Measurements from ENCODE around the gene KLHL18.
A peak's percentile ranks its signal among the peaks of the same experiment; 100 is the strongest.

KLHL18 gene

DNA sequence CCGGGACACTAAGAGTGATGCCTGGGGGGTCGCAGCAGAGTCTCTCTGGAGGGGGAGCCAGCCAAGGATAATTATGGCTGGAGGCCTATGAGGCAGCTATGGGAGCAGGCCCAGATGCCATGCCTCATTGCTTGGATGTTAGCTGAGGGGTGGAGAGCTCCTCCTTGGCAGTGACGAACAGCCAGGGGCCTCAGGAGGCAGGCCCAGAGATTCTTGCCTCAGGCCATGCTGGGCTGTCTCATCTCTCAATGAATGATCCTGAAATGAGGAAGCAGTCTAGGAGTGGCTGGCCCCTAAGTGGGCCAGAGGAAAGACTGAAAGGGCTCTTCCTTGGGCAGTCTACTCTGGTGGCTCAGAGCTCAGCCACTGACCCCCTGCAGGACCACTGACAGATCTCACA, 21.4 kb upstream of the KLHL18 start:
- DNase-seq = no peak
- no peak for TF ChIP-seq POLR2A (IDR thresholded peaks at IDR 0.05; ENCODE audit: low read length)
- TF ChIP-seq GATA1 (IDR thresholded peaks at IDR 0.05; ENCODE audit: low read depth, low read length) = no peak

DNA sequence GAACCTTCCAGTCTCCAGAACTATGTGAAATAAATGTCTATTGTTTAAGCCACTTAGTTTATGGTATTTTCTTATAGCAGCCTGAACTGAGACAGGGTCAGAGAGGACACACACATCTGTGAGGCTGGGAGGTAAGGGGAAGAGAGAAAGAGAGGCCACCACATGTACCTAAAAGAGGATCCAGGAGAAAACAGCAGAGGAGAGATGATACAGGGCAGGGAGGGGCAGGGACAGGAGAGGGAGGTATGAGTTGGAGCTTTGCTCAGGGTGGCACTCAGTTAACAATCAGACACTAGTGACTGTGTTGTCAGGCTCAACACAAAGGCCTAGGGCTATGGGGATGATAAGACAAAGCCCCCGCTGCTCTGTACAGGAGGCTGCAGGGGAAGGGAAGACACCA, 17.7 kb upstream of the KLHL18 start:
- TF ChIP-seq GATA1 (IDR thresholded peaks at IDR 0.05; ENCODE audit: low read depth, low read length) = no peak
- no peak for TF ChIP-seq POLR2A (IDR thresholded peaks at IDR 0.05; ENCODE audit: low read length)
- no peak for DNase-seq

DNA sequence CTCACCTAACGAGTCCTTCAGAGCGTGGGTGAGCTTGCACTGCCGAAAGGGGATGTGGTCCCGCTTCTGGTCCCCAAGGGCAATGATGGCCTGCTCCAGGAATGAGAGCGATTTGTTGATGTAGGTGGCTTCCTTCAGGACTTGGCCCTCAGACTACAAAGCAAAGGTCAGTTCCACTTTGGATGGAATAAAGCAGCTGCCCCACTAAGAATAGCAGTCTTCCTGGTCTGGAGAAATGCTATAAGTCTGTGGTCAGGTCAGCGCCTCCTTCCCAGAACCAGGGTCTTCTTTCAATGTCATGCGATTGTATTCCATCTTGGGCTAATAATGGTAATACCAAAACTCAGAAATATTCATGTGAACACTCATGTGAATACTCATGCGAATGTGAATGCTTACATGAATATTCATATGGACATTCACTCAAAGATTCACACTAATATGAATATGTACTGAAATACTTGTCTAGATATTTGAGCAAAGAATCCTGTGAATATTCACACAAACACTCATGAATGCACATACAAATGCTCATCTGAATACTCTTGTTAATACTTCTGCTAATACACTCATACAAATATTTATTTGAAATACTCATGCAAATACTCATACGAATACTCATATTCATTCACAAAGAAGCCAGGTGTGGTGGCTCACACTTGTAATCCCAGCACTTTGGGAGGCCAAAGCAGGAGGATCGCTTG, 16.9 kb upstream of the KLHL18 start:
- no peak for TF ChIP-seq POLR2A (IDR thresholded peaks at IDR 0.05; ENCODE audit: low read length)
- no peak for TF ChIP-seq GATA1 (IDR thresholded peaks at IDR 0.05; ENCODE audit: low read depth, low read length)

DNA sequence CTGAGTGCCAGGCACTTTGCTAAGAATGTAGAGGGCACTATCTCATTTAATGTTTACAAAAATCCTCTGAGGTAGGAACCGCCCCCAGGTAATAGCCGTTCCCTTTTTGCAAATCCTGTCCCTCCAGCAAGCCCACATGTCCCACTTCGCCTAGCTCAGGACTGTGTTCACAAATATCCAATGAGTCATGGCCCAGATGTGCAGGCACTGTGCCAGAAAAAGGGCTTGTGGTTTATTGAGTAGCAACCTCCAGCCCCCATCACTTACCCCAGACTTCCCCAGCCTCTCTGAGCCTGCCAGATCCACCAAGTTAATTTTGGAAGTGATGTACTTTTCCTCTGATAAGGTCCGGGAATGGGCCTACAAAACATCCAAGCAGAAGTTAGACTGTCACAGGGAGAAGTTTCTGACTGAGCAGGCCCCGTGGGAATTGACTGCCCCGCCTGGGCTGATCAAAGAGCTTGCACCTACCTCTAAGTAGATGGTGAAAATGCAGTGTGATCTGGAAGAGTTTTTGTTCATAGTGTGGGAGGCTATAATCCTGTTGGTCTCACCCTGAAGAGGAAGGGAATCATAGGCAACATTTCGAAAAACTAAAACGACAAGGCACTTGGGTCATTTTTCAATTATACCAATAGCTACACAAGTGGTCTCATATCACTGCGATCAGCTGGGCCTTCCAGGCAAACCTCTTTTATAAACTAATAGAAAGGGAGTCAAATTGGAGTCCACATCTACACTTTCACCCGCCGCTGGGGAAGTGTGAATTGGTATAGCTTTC, 15.8 kb upstream of the KLHL18 start:
- TF ChIP-seq POLR2A (IDR thresholded peaks at IDR 0.05; ENCODE audit: low read length) (no peak), GATA1 (IDR thresholded peaks at IDR 0.05; ENCODE audit: low read depth, low read length) (no peak)
- peak; percentile 76 to 77 for DNase-seq

More for the DNA sequence above, 16.9 kb upstream of the KLHL18 start:
- no peak for DNase-seq

DNA sequence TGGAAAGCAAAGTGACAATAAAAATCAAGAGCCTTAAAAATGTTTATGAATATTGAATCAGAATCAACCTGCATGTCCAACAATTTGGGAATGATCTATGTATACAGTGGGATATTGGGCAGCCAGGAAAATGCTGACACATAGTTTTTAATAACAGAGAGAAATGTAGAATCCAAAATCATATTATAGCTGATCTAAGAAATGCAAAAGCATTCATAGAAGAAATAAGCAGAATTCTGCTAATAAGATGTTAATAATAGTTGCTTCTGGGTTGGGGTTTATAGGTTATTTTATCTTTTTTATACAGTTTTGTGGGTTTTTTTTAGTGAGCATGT, 15.3 kb upstream of the KLHL18 start:
- DNase-seq = no peak
- TF ChIP-seq POLR2A (IDR thresholded peaks at IDR 0.05; ENCODE audit: low read length) (no peak), GATA1 (IDR thresholded peaks at IDR 0.05; ENCODE audit: low read depth, low read length) (no peak)

DNA sequence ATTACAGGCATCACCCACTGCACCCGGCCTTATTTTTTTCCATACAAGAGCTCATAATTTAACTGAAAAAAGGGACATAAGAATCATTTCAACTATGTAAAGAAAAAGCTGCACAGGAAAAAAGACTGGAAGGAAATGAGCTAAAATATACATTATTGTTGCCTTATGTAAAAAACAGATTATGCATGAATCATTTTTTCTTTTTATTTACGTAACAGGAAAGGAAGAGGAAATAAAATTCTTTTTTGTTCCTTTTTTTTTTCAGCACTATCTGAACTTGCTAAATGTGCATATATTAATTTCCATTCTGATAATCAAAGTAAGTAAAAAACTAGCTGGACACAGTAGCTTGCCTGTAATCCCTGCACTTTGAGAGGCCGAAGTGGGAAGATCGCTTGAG, 12.2 kb upstream of the KLHL18 start:
- DNase-seq = no peak
- TF ChIP-seq GATA1 (IDR thresholded peaks at IDR 0.05; ENCODE audit: low read depth, low read length) (no peak), POLR2A (IDR thresholded peaks at IDR 0.05; ENCODE audit: low read length) (no peak)

DNA sequence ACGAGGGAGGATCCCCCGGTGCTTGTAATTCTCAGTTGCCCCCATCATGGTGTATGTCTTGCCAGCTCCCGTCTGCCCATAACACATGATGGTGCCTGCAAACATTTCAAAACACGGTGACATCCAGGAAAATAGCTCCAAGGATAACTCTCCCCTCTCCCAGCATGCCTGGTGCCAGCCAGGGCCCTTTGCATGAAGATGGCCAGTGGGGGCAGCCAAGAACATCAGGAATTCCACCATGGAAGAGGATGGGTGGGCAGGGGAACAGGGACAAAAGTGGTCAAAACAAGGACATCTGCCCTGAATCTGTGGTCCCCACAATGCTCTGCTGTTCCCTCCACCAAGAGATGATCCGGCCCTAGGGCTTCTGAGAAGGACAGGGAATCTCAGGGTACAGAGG, 9.2 kb upstream of the KLHL18 start:
- no peak for TF ChIP-seq GATA1 (IDR thresholded peaks at IDR 0.05; ENCODE audit: low read depth, low read length)
- TF ChIP-seq POLR2A (IDR thresholded peaks at IDR 0.05; ENCODE audit: low read length) = no peak
- no peak for DNase-seq

DNA sequence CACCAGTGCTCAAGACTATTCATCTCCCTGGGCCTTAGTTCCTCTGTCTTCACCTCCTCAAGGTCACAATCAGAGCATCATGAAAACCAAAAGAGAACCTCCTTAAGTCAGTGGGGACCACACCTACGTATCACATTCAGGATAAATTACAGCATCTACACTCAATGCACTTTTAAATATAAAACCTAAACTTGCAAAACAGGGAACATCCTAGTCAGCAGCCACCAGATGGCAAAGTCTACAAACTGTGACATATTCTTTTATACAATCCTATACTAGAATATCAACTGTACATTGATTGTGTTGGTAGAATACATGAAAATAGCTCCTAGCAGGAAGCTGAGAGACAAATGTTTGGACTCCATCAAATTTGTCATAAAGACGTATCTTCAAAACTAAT, 8.1 kb upstream of the KLHL18 start:
- TF ChIP-seq GATA1 (IDR thresholded peaks at IDR 0.05; ENCODE audit: low read depth, low read length) (no peak), POLR2A (IDR thresholded peaks at IDR 0.05; ENCODE audit: low read length) (no peak)
- no peak for DNase-seq

DNA sequence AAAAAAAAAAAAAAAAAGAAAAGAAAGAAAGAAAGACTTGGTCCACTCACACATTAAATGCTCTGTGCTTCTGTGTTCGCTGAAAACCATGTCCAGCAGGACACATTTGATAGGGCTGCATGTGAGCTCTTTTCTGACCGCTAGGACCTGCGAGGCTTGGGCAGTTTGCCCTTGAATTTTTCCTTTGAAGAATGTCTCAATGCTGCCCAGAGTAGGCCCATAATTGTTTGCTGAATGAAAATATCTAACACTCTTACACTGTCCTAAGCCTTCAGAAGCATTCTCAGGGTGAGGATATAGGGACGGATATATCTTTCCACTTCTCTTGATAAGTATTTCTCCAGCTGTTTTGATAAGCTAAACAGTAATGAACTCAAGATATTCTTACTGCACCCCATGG, 6.2 kb upstream of the KLHL18 start:
- TF ChIP-seq POLR2A (IDR thresholded peaks at IDR 0.05; ENCODE audit: low read length) (no peak), GATA1 (IDR thresholded peaks at IDR 0.05; ENCODE audit: low read depth, low read length) (no peak)
- no peak for DNase-seq

DNA sequence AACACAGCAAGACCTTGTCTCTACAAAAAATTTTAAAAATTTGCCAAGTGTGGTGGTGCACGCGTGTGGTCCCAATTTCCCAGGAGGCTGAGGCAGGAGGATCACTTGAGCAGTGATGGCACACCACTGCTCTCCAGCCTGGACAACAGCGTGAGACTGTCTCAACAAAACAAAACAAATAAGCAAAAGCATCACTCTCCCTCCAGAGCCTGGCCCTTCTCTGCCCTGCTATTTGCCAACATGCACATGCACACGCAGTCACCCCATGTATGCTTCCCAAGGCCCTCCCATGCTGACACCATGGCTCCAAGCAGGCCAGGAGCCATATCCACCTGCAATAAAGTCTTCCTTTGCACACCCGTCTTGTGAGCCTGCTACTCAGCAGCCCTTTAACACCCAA, 2.2 kb upstream of the KLHL18 start:
- no peak for DNase-seq
- TF ChIP-seq GATA1 (IDR thresholded peaks at IDR 0.05; ENCODE audit: low read depth, low read length) (no peak), POLR2A (IDR thresholded peaks at IDR 0.05; ENCODE audit: low read length) (no peak)

DNA sequence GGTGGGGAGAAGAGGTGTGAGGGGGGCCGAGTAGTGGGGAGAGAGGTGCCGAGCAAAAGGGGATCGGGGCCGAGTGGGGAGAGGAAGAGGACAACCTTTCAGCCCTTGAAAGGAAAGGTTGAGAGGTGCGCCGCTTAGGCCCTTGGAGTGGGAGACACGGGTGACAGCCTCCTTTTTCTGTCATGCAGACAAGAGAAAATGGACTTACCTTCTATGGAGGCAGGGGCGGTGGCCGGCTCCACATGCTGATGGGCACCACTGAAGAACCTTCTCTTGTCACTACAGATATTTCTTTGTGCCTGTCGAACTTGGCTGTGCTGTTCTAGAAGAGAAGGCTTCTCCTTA, 421 bp downstream of the KLHL18 start:
- no peak for TF ChIP-seq POLR2A (IDR thresholded peaks at IDR 0.05; ENCODE audit: low read length)
- TF ChIP-seq GATA1 (IDR thresholded peaks at IDR 0.05; ENCODE audit: low read depth, low read length) = no peak
- peak; percentile 69 to 76 for DNase-seq

DNA sequence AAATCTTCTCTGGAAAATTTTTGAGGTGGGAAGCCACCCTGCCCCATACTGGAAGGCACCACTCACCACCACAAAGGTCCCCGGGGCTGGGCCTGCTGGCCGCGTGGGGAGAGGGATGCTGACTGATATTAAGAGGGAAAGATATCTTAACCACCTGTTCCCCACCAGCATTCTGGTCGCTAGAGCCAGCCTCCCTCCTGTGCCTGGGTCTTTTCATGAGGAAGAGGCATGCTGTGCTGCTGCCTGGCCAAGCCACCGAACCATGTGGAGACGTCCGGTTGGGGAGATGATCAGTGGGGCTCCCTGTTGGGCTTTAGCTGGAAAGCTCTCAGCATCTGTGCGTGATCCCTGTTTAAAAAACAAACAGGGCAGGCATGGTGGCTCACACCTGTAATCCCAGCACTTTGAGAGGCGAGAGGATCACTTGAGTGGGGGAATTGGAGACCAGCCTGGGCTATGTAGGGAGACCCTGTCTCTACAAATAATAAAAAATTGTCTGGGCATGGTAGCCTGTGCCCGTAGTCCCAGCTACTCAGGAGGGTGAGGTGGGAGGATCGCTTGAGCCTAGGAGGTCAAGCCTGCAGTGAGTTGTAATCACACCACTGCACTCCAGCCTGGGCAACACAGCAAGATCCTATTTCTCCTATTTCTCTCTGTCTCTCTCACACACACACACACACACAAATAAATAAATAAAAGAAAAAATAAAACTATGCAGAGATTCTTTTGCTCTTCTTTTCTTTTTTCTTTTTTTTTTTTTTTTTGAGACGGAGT, 1.0 kb downstream of the KLHL18 start:
- TF ChIP-seq GATA1 (IDR thresholded peaks at IDR 0.05; ENCODE audit: low read depth, low read length) = no peak
- TF ChIP-seq POLR2A (IDR thresholded peaks at IDR 0.05; ENCODE audit: low read length) = no peak
- DNase-seq = peak; percentile 61 to 62

DNA sequence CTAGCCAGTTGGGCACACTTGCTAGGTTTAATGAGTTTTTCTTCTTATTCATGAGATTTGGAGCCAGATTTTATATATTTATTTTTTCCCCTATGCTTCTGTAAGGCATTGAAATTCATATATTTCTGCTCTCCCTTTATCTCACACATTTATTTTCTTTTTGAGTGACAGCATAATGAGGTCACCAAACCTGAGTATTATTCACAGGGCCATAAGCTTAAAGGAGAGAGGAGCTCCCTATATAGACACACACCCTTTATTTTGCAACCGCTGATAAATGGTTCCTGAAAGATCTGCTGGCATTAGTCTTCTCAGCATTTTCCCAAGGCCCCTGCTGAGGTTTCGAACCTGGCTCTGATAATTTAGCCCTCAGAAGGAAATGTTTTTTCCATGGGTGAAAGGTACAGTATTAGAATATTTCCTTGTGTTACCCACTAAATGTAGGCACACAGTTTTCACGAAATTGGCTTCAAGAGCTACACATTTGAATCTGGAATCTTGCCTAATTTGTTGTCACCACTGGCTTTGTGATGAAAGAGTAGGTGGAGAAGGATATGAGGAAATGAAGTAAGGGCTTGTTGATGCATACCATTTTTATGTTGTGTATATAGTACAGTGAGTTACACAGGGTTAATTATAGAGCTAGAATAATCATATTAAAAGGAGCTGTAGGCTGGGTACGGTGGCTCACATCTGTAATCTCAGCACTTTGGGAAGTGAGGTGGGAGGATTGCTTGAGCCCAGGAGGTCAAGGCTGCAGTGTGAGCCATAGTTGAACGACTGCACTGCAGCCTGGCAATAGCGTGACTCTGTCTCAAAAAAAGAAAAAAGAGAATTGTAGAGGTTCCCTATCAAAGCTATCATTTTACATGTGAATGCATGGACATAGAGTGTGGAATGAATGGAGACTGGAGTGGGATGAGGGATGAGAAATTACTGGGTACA, 6.5 kb downstream of the KLHL18 start:
- TF ChIP-seq GATA1 (IDR thresholded peaks at IDR 0.05; ENCODE audit: low read depth, low read length) (no peak), POLR2A (IDR thresholded peaks at IDR 0.05; ENCODE audit: low read length) (no peak)

More for the DNA sequence above, 6.5 kb downstream of the KLHL18 start:
- DNase-seq = no peak
